ENCODE measurements around the gene STAT3. TPM values are rescaled to one million over a fixed set of nuclear protein-coding genes. Genes with fewer than 3 reads are reported as not detected.

The STAT3 gene
- total and polyA plus RNA-seq, 2 of the 13 experiments (the other 11 are each of a cell fraction or from before 2014, with no cell fraction given), result 61.8 to 62.4 TPM

- no peaks in the 10 kb centered on the region for H3K36me3 ChIP-seq (replicated peaks in 1 of 2; ENCODE audit: control insufficient read depth in 1 of 2, insufficient read depth in 2 of 2, low read length in 2 of 2)
- ChIA-PET CTCF (ENCODE audit: low intra/inter-chr PET ratio, low total read pairs) (no interaction called here), POLR2A (interaction anchor here (0.7 to 2.6 kb wide), 3 partner anchors 10 to 1260 kb away, joined by 3 to 9 read pairs (median 3); partner anchors contain the start of gene KRTAP1-5)
- no peak overlapping the region for H3K9ac ChIP-seq (ENCODE audit: insufficient read depth, low read depth, low read length)
- H3K27ac ChIP-seq (ENCODE audit: extremely low read length, insufficient read depth, low read length), result no peak overlapping the region
- FAIRE-seq (no peak), ATAC-seq (no peak), DNase-seq (ENCODE audit: low spot score) (no peak)
- no peaks in the 10 kb centered on the region for H4K20me1 ChIP-seq (ENCODE audit: insufficient read depth, low read length)
- no TSS peak for BruUV-seq (replicated peaks)
- peaks cover 6 to 36% of the 10 kb centered on the region in 2 experiments; a peak in 4 of 5 replicates for H3K27me3 ChIP-seq (ENCODE audit: control insufficient read depth in 1 of 2, insufficient read depth in 2 of 2, low read length in 2 of 2)
- WGBS (ENCODE audit: low lambda C conversion rate), result 25% methylated on average over 12 of the region's 14 CpGs
- intact Hi-C loops (cut with micrococcal nuclease; ENCODE audit: unreplicated experiment) (loop anchor here (1.0 to 10.0 kb wide), 2 partner anchors 8 to 63 kb away; no protein-coding TSS in a partner anchor), in situ Hi-C loops (cut with HindIII; ENCODE audit: extremely low pct_ligation_motif_present, low pct_unique_long_range_greater_than_20kb) (no loop called here)
- peak overlapping the region in 2 of 3 experiments; percentile 62 to 72; a peak in 5 of 6 replicates for H3K4me3 ChIP-seq (replicated peaks in 1 of 3; ENCODE audit: insufficient read depth in 1 of 3, low read depth in 2 of 3, low read length in 3 of 3)
- no peaks in the 10 kb centered on the region for H3K79me2 ChIP-seq (ENCODE audit: insufficient read depth, low read length)
- H3K4me1 ChIP-seq (ENCODE audit: insufficient read depth, low read length), result peaks cover 42% of the 10 kb centered on the region
- H3K9me3 ChIP-seq (ENCODE audit: low read length), result no peaks in the 10 kb centered on the region
- no peak overlapping the region for H2AFZ ChIP-seq (ENCODE audit: low read length)
- peak overlapping the region; percentile 76 for H3K4me2 ChIP-seq (ENCODE audit: low read depth, low read length)
- TF ChIP-seq ZNF337 (CRISPR knock-in tag; IDR thresholded peaks at IDR 0.05; ENCODE audit: borderline replicate concordance, low read depth), result 0 out of 2 replicates have a peak, but pooled peaks have one; percentile 28
- no peak for TF ChIP-seq SATB2 (CRISPR knock-in tag; IDR thresholded peaks at IDR 0.05)
- TF ChIP-seq ZNF709 (CRISPR knock-in tag; IDR thresholded peaks at IDR 0.05), result no peak
- no peak for TF ChIP-seq CBX1 (IDR thresholded peaks at IDR 0.05; ENCODE audit: low read depth)
- TF ChIP-seq PRDM15 (CRISPR knock-in tag; IDR thresholded peaks at IDR 0.05), result no peak
- TF ChIP-seq PAXIP1 (CRISPR knock-in tag; conservative IDR thresholded peaks at IDR 0.05), result no peak
- TF ChIP-seq SNAPC4 (CRISPR knock-in tag; IDR thresholded peaks at IDR 0.05), result peak; percentile 44; the same call in 1 of the 2 replicates
- TF ChIP-seq RORA (CRISPR knock-in tag; IDR thresholded peaks at IDR 0.05), result no peak
- no peak for TF ChIP-seq HBP1 (CRISPR knock-in tag; IDR thresholded peaks at IDR 0.05; ENCODE audit: low read depth)
Observed at GRCh38 chr17:42287305-42287976, 100.8 kb downstream of the STAT3 start.
